Endothelial cell of umbilical vein (primary cell): Measurements from ENCODE around the gene EEF1AKMT4. TPM values are rescaled to one million over a fixed set of nuclear protein-coding genes. Genes with fewer than 3 reads are reported as not detected.
A peak's percentile ranks its signal among the peaks of the same experiment; 100 is the strongest.

Experiments used
- BruUV-seq: library from RNA; stranded (reverse); fragments of 400-500 nt; replicated peaks from 2 replicates; lab custom pipeline; 2021; lab: Mats Ljungman, UMichigan
- CTCF ChIA-PET: fragments of 300-600, 350-600 bp; sonication (Branson Sonifier 250); formaldehyde crosslinking; loops from one replicate; lab custom pipeline; 2021; ENCODE audit warnings: antibody characterized with exemption, inconsistent platforms; lab: Charles Lee
- POLR2A ChIA-PET: fragments of 300-600, 350-600 bp; sonication (Branson Sonifier 250); formaldehyde crosslinking; loops from one replicate; lab custom pipeline; 2021; ENCODE audit warnings: antibody characterized with exemption, inconsistent platforms; lab: Charles Lee
- DNase-seq: peaks from one replicate; pipeline ENCODE4 v3.0.0-alpha.2; 2011; ENCODE audit warnings: low read depth, low spot score
- FAIRE-seq: peaks from 2 replicates; lab custom pipeline; 2011; peaks lifted over from hg19 to GRCh38; lab: Jason Lieb, UNC
- H2AFZ ChIP-seq: 2 replicates; pipeline ENCODE4 v1.6.0; 2012; ENCODE audit warnings: low read depth, low read length, control low read depth, inconsistent platforms
- H3K27ac ChIP-seq: 2 replicates; pipeline ENCODE4 v1.5.1; 2011; ENCODE audit warnings: low read depth, mild to moderate bottlenecking, control low read depth, low read length, moderate library complexity; ENCODE audit not compliant: insufficient read depth
- H3K27me3 ChIP-seq, 2 experiments: 2 replicates each; pipeline versions ENCODE4 v1.6.0 to v1.6.1; 2011; ENCODE audit warnings: low read length in 2 of 2, mixed read lengths in 1 of 2; ENCODE audit not compliant: control insufficient read depth in 2 of 2, insufficient read depth in 2 of 2
- H3K36me3 ChIP-seq, 2 experiments: 2 replicates in 1 of 2; 3 replicates in 1 of 2; pipeline ENCODE4 v1.5.1; 2011; ENCODE audit warnings: low read length in 2 of 2, mild to moderate bottlenecking in 1 of 2, moderate library complexity in 1 of 2; ENCODE audit not compliant: control insufficient read depth in 2 of 2, insufficient read depth in 2 of 2; ENCODE audit errors: extremely low read depth in 1 of 2
- H3K4me1 ChIP-seq: 3 replicates; pipeline ENCODE4 v1.5.1; 2011; ENCODE audit warnings: mild to moderate bottlenecking, low read length; ENCODE audit not compliant: control insufficient read depth, insufficient read depth; ENCODE audit errors: extremely low read depth
- H3K4me2 ChIP-seq: 2 replicates; pipeline ENCODE4 v1.6.1; 2011; ENCODE audit warnings: low read length, control low read depth, mixed read lengths; ENCODE audit not compliant: insufficient read depth
- H3K4me3 ChIP-seq, 3 experiments: fragments of 200-600 bp in 1 of 3; sonication (generic), shearing (Covaris generic) in 1 of 3; replicated peaks in 1 of 3; 2 replicates each; pipeline ENCODE4 v1.5.1; 2011 to 2016; ENCODE audit warnings: control low read depth in 3 of 3, low read length in 3 of 3, mild to moderate bottlenecking in 2 of 3, inconsistent platforms in 1 of 3, low read depth in 1 of 3, moderate library complexity in 1 of 3; ENCODE audit not compliant: insufficient read depth in 1 of 3
- H3K79me2 ChIP-seq: 2 replicates; pipeline ENCODE4 v1.6.0; 2012; ENCODE audit warnings: low read length, inconsistent platforms; ENCODE audit not compliant: control insufficient read depth, insufficient read depth
- H3K9ac ChIP-seq: replicated peaks from 2 replicates; pipeline ENCODE3; 2011; ENCODE audit warnings: low read length, control low read depth; ENCODE audit not compliant: insufficient read depth; ENCODE audit errors: extremely low read depth
- H3K9me1 ChIP-seq: replicated peaks from 3 replicates; pipeline ENCODE4 v1.6.0; 2011; ENCODE audit warnings: mild to moderate bottlenecking, low read length; ENCODE audit not compliant: control insufficient read depth, insufficient read depth; ENCODE audit errors: extremely low read depth
- H3K9me3 ChIP-seq: replicated peaks from 2 replicates; pipeline ENCODE4 v1.5.1; 2012; ENCODE audit warnings: low read length, inconsistent platforms; ENCODE audit not compliant: control insufficient read depth, insufficient read depth
- H4K20me1 ChIP-seq: replicated peaks from 2 replicates; pipeline ENCODE3; 2011; ENCODE audit warnings: mild to moderate bottlenecking, low read length; ENCODE audit not compliant: control insufficient read depth, insufficient read depth; ENCODE audit errors: extremely low read depth
- CTCF ChIP-seq, 2 donors: IDR thresholded peaks; 1 replicate in 1 of 2; 2 replicates in 1 of 2; pipeline ENCODE4 v1.5.1; 2011; ENCODE audit warnings: low read length in 2 of 2, mild to moderate bottlenecking in 2 of 2, moderate library complexity in 2 of 2, control low read depth in 1 of 2, inconsistent platforms in 1 of 2, low read depth in 1 of 2; ENCODE audit not compliant: insufficient read depth in 1 of 2; ENCODE audit errors: extremely low read depth in 1 of 2
- EZH2 ChIP-seq: IDR thresholded peaks from 2 replicates; pipeline ENCODE4 v1.6.1; 2012; ENCODE audit warnings: borderline replicate concordance, low read depth, mild to moderate bottlenecking, moderate library complexity, low read length, inconsistent platforms; ENCODE audit not compliant: severe bottlenecking
- FOS ChIP-seq: IDR thresholded peaks from 2 replicates; pipeline ENCODE4 v1.6.1; 2011; ENCODE audit warnings: mild to moderate bottlenecking, low read length, moderate library complexity, borderline replicate concordance; ENCODE audit not compliant: insufficient read depth
- JUN ChIP-seq: IDR thresholded peaks from 2 replicates; pipeline ENCODE4 v1.6.1; 2011; ENCODE audit warnings: borderline replicate concordance, low read depth; ENCODE audit not compliant: insufficient read length, insufficient read depth
- dilution Hi-C: fragments of 300-500 bp; cut with MboI; formaldehyde crosslinking; loops from one replicate; pipeline ENCODE4 v1.15.0; 2019; ENCODE audit warnings: low sequenced_read_pairs; ENCODE audit not compliant: extremely low pct_ligation_motif_present
- intact Hi-C: fragments of 100-400 bp; cut with micrococcal nuclease; formaldehyde crosslinking; loops from one replicate; pipeline ENCODE4 v1.10.0; 2022
- polyA plus RNA-seq, 4 experiments: library from polyadenylated mRNA; depleted of rRNA in 3 of 4; stranded (reverse) in 3 of 4; unstranded in 1 of 4; fragments of >200 nt; gene quantifications; 2 replicates each; pipeline versions ENCODE4 v1.2.1 to v1.2.3, GENCODE V29; 2011 to 2012; ENCODE audit warnings: missing spikeins in 1 of 4
- total RNA-seq: library from RNA; stranded (reverse); gene quantifications from 2 replicates; pipeline ENCODE4 v1.2.3, GENCODE V29; 2021

Gene EEF1AKMT4
- total and polyA plus RNA-seq, 2 donors (not counting 3 experiments of a cell fraction or from before 2014, with no cell fraction given) = 3.4 to 8.0 TPM

- H3K9ac ChIP-seq = no peak within 1 kb of the TSS
- no peak for TF ChIP-seq FOS
- peak; percentile 77 for TF ChIP-seq EZH2
- no peak for TF ChIP-seq JUN
- peak in 1 of 2 donors; percentile 34 for TF ChIP-seq CTCF (IDR thresholded peaks at IDR 0.05; ENCODE audit: extremely low read depth in 1 of 2, insufficient read depth in 1 of 2, low read depth in 1 of 2, low read length in 2 of 2)
- H3K79me2 ChIP-seq = no peaks in the 10 kb centered on the region
- FAIRE-seq (no peak), DNase-seq (peak; percentile 60)
- H3K4me2 ChIP-seq = peak within 1 kb of the TSS; percentile 28
- H3K4me3 ChIP-seq = peak within 1 kb of the TSS in 1 of 3 experiments; percentile 25
- no TSS peak for BruUV-seq
- dilution Hi-C loops = no loop called here
- peak within 1 kb of the TSS; percentile 54 for H2AFZ ChIP-seq
- H3K9me3 ChIP-seq = no peaks in the 10 kb centered on the region
- no peaks in the 10 kb centered on the region for H3K9me1 ChIP-seq
- H3K36me3 ChIP-seq = no peaks in the 10 kb centered on the region
- no peak within 1 kb of the TSS for H3K27ac ChIP-seq
- peaks cover 38 to 57% of the 10 kb centered on the region in 2 experiments for H3K27me3 ChIP-seq
- intact Hi-C loops = loop anchor here (5.0 kb wide), 1 partner anchor 42 kb away; the partner anchor contains the start of gene ABCF3
- ChIA-PET POLR2A (no interaction called here), CTCF (interaction anchor here (1.2 to 4.3 kb wide), 4 partner anchors 10 to 60 kb away, joined by 3 to 98 read pairs (median 34); no protein-coding TSS in a partner anchor)
- peaks cover 4% of the 10 kb centered on the region for H3K4me1 ChIP-seq
- no peaks in the 10 kb centered on the region for H4K20me1 ChIP-seq
Measured at GRCh38 chr3:184229394-184230080, 19.9 kb upstream of the EEF1AKMT4 start, which contains the start of gene VWA5B2. VWA5B2 (plus strand) TSS chr3:184229585; CDS start chr3:184230529, 944 bp downstream.
